Ovary (tissue), 9 donors: ENCODE results near the gene KREMEN1. TPM values are rescaled to one million over a fixed set of nuclear protein-coding genes. Genes with fewer than 3 reads are reported as not detected.
A peak's percentile ranks its signal among the peaks of the same experiment; 100 is the strongest.

Source experiments
- DNase-seq, 5 donors: peaks; one replicate each; pipeline ENCODE4 v3.0.0-alpha.2; 2019 to 2020
- H3K27ac ChIP-seq, 2 donors: fragments of 200-600 bp; one replicate each; pipeline versions ENCODE4 v1.5.1 to v1.8.0; 2019 to 2022
- H3K27me3 ChIP-seq: fragments of 200-600 bp; one replicate; pipeline ENCODE4 v1.8.0; 2022
- H3K36me3 ChIP-seq: fragments of 200-600 bp; sonication (generic); one replicate; pipeline ENCODE4 v1.5.1; 2019
- H3K4me1 ChIP-seq: one replicate; pipeline ENCODE4 v1.8.1; 2013; ENCODE audit warnings: mild to moderate bottlenecking, moderate library complexity; ENCODE audit not compliant: insufficient read depth
- H3K4me3 ChIP-seq: fragments of 200-600 bp; sonication (generic); one replicate; pipeline ENCODE4 v1.5.1; 2017
- H3K9me3 ChIP-seq, 2 donors: fragments of 200-600 bp in 1 of 2; sonication (generic) in 1 of 2; one replicate each; pipeline versions ENCODE4 v1.5.1 to v1.8.1; 2013 to 2019; ENCODE audit warnings: mild to moderate bottlenecking in 1 of 2, moderate library complexity in 1 of 2
- CTCF ChIP-seq, 3 donors: fragments of 450-650 bp in 2 of 3; fragments of 200-600 bp in 1 of 3; IDR thresholded peaks; one replicate each; pipeline versions ENCODE4 v1.5.1 to v1.8.0; 2016 to 2022; ENCODE audit warnings: antibody characterized with exemption in 3 of 3, mild to moderate bottlenecking in 1 of 3
- EP300 ChIP-seq: sonication (generic); formaldehyde crosslinking; IDR thresholded peaks from one replicate; pipeline ENCODE4 v1.6.1; 2017; ENCODE audit warnings: antibody characterized with exemption
- POLR2A ChIP-seq: fragments of 450-650 bp; IDR thresholded peaks from one replicate; pipeline ENCODE4 v1.6.1; 2017; ENCODE audit warnings: antibody characterized with exemption, mild to moderate bottlenecking, moderate library complexity
- WGBS, 3 donors: extraction: QIAGEN DNeasy Blood & Tissue Kit in 1 of 3; methylation state at CpG; one replicate each; pipeline versions ENCODE4 v1.1.5 to v1.1.7; 2013 to 2017; 5-methylcytosine and 5-hydroxymethylcytosine counted together
- intact Hi-C, 4 donors: fragments of 100-400 bp; cut with DNase I; formaldehyde crosslinking; loops; one replicate each; pipeline versions ENCODE4 v1.11.0 to v1.15.1; 2022 to 2023
- polyA plus RNA-seq, 2 donors: library from polyadenylated mRNA; stranded (reverse); fragments of 200-250 nt in 1 of 2; fragments of 350-450 nt in 1 of 2; fragmentation: Illumina TruSeq in 1 of 2; extraction: RNeasy Lipid Tissue Mini Kit (QIAGEN cat#74804) in 1 of 2; gene quantifications; one replicate each; pipeline ENCODE4 v1.2.3, GENCODE V29; 2013 to 2014
- total RNA-seq, 7 donors: library from RNA; depleted of rRNA in 2 of 7; stranded (reverse); fragments of >200 nt in 2 of 7; fragmentation: NEBNext Ultra II Directional in 3 of 7; extraction: Animal tissue kit (Norgen Biotek cat#: 25700) in 3 of 7; gene quantifications; one replicate each; pipeline versions ENCODE4 v1.1.0 to v1.2.4, GENCODE V29; 2016 to 2023
- donor health status: DM: no; HTN: no; CAD: no; lungs with moderate emphysema.
- donor health status: DM: no; HTN: no; CAD: no.
- donor health status: Bipolar disorder and iron deficiency.
- donor health status: DM: yes; HTN: yes; CAD: no.
- donor health status: DM: no; HTN: no; CAD: no.
- donor health status: DM: yes; HTN: yes; CAD: no.

The KREMEN1 gene
- total and polyA plus RNA-seq, 9 donors, result 15.4 to 49.5 (median 35.6) TPM

GRCh38 chr22:29154364-29155048, 81.7 kb downstream of the KREMEN1 start:
- 4 to 6% (median 6%) methylated on average over 20 to 21 of the region's 21 CpGs for WGBS, 3 donors
- TF ChIP-seq CTCF (IDR thresholded peaks at IDR 0.05), result peak; percentile 88 to 89 (median 89)
- no peak for TF ChIP-seq POLR2A
- no peak overlapping the region for H3K4me3 ChIP-seq
- peak; percentile 68 to 86 (median 83) for DNase-seq
- peaks cover 3% of the 10 kb centered on the region for H3K4me1 ChIP-seq
- no peaks in the 10 kb centered on the region for H3K9me3 ChIP-seq
- peak overlapping the region in 1 of 2 donors; percentile 34 for H3K27ac ChIP-seq
- H3K36me3 ChIP-seq, result no peaks in the 10 kb centered on the region
- no peaks in the 10 kb centered on the region for H3K27me3 ChIP-seq
- intact Hi-C loops, result loop anchor here in 3 of 4 donors (5.0 to 10.0 kb wide), 6 partner anchors 80 to 300 kb away; partner anchors contain the start of gene KREMEN1 (in 2 of the 3)

GRCh38 chr22:29155966-29156365, 83.1 kb downstream of the KREMEN1 start:
- H3K27ac ChIP-seq, result no peak overlapping the region
- no peak for TF ChIP-seq EP300
- TF ChIP-seq CTCF (IDR thresholded peaks at IDR 0.05), result no peak
- no peak for TF ChIP-seq POLR2A
- peak in 3 of 5 donors; percentile 4 to 24 (median 11) for DNase-seq
- no peak overlapping the region for H3K4me3 ChIP-seq
- intact Hi-C loops, result loop anchor here in 3 of 4 donors (5.0 to 10.0 kb wide), 4 partner anchors 81 to 301 kb away; partner anchors contain the start of gene KREMEN1 (in 1 of the 3)
- H3K27me3 ChIP-seq, result no peaks in the 10 kb centered on the region
- H3K36me3 ChIP-seq, result no peaks in the 10 kb centered on the region
- 93 to 94% (median 93%) methylated on average over 1 of the region's 1 CpG for WGBS, 3 donors
- H3K9me3 ChIP-seq, result no peaks in the 10 kb centered on the region
- no peaks in the 10 kb centered on the region for H3K4me1 ChIP-seq

GRCh38 chr22:29156507-29156906, 83.7 kb downstream of the KREMEN1 start:
- peak in 2 of 5 donors; percentile 22 to 41 for DNase-seq
- Histone ChIP-seq H3K4me3 (no peak overlapping the region), H3K36me3 (no peaks in the 10 kb centered on the region), H3K9me3 (no peaks in the 10 kb centered on the region), H3K27me3 (no peaks in the 10 kb centered on the region), H3K4me1 (no peaks in the 10 kb centered on the region), H3K27ac (no peak overlapping the region)
- intact Hi-C loops, result loop anchor here in 3 of 4 donors (5.0 to 10.0 kb wide), 4 partner anchors 82 to 302 kb away; partner anchors contain the start of gene KREMEN1 (in 1 of the 3)
- WGBS, 3 donors, result 38 to 61% (median 51%) methylated on average over 8 to 9 of the region's 9 CpGs
- TF ChIP-seq EP300 (no peak), POLR2A (no peak), CTCF (IDR thresholded peaks at IDR 0.05) (no peak)

- TF ChIP-seq POLR2A (no peak), CTCF (IDR thresholded peaks at IDR 0.05) (no peak), EP300 (no peak)
- intact Hi-C loops, result loop anchor here in 3 of 4 donors (5.0 to 10.0 kb wide), 4 partner anchors 83 to 303 kb away; partner anchors contain the start of gene KREMEN1 (in 1 of the 3)
- Histone ChIP-seq H3K27ac (no peak overlapping the region), H3K9me3 (no peaks in the 10 kb centered on the region), H3K4me3 (no peak overlapping the region), H3K4me1 (no peaks in the 10 kb centered on the region), H3K36me3 (no peaks in the 10 kb centered on the region), H3K27me3 (no peaks in the 10 kb centered on the region)
- WGBS, 3 donors, result 92 to 96% (median 95%) methylated on average over 11 of the region's 11 CpGs
- DNase-seq, result peak in 1 of 5 donors; percentile 19
Measured at GRCh38 chr22:29157759-29158535, 85.1 kb downstream of the KREMEN1 start.
